HCT116 (cell line): ENCODE measurements around the gene FOXC2. TPM values are rescaled to one million over a fixed set of nuclear protein-coding genes. Genes with fewer than 3 reads are reported as not detected.

ENCODE experiments used
- ATAC-seq: fragments of 200-7000 bp; cut with Tn5 transposase; 2 replicates; pipeline ENCODE4 v1.9.1; 2020; ENCODE audit warnings: mild to moderate bottlenecking, moderate library complexity
- BruUV-seq: library from RNA; stranded (reverse); fragments of 400-500 nt; replicated peaks from 2 replicates; lab custom pipeline; 2021; lab: Mats Ljungman, UMichigan
- CTCF ChIA-PET: fragments of 300-600 bp; sonication (Branson Sonifier 250); formaldehyde crosslinking; loops from one replicate; lab custom pipeline; 2021; ENCODE audit warnings: antibody characterized with exemption; lab: Charles Lee
- POLR2A ChIA-PET: fragments of 300-600, 350-600 bp; sonication (Branson Sonifier 250); formaldehyde crosslinking; loops from one replicate; lab custom pipeline; 2021; ENCODE audit warnings: antibody characterized with exemption; lab: Charles Lee
- RAD21 ChIA-PET, 2 experiments: fragments of 300-600 bp; sonication (Branson Sonifier 250); formaldehyde crosslinking; loops; one replicate each; lab custom pipeline; 2023; ENCODE audit warnings: low total read pairs in 2 of 2; ENCODE audit not compliant: uncharacterized antibody in 2 of 2, unreplicated experiment in 2 of 2, low non-redundant PET in 1 of 2; lab: Charles Lee
- DNase-seq: peaks from one replicate; pipeline ENCODE4 v3.0.0-alpha.2; 2010; ENCODE audit warnings: low read depth, low spot score
- H2AFZ ChIP-seq: fragments of 200-600 bp; shearing (Covaris generic), sonication (generic); 2 replicates; pipeline ENCODE4 v1.6.1; 2017; ENCODE audit warnings: low read depth, mixed run types, mixed read lengths, antibody characterized with exemption, low read length; ENCODE audit not compliant: poor library complexity, severe bottlenecking
- H3K27ac ChIP-seq: 2 replicates; pipeline ENCODE4 v1.5.1; 2012; ENCODE audit warnings: low read depth, low read length
- H3K27me3 ChIP-seq: fragments of 200-600 bp; sonication (generic); 2 replicates; pipeline ENCODE4 v1.6.1; 2016; ENCODE audit warnings: mixed run types, low read length, mixed read lengths; ENCODE audit not compliant: insufficient read depth
- H3K36me3 ChIP-seq, 2 experiments: fragments of 200-500 bp in 1 of 2; fragments of 200-600 bp in 1 of 2; sonication (Bioruptor generic) in 1 of 2; sonication (generic) in 1 of 2; 2 replicates each; pipeline versions ENCODE4 v1.5.1 to v1.6.1; 2014 to 2016; ENCODE audit warnings: low read length in 2 of 2, inconsistent platforms in 1 of 2, mixed read lengths in 1 of 2, mixed run types in 1 of 2; ENCODE audit not compliant: insufficient read depth in 2 of 2, control insufficient read depth in 1 of 2
- H3K4me1 ChIP-seq, 2 experiments: fragments of 200-600 bp in 1 of 2; sonication (generic) in 1 of 2; 2 replicates each; pipeline versions ENCODE4 v1.5.1 to v1.6.1; 2012 to 2017; ENCODE audit warnings: low read length in 2 of 2, inconsistent platforms in 1 of 2, mild to moderate bottlenecking in 1 of 2, mixed read lengths in 1 of 2, mixed run types in 1 of 2, moderate library complexity in 1 of 2; ENCODE audit not compliant: insufficient read depth in 2 of 2, control insufficient read depth in 1 of 2
- H3K4me2 ChIP-seq: fragments of 200-600 bp; sonication (generic); 2 replicates; pipeline ENCODE4 v1.6.1; 2017; ENCODE audit warnings: mixed run types, low read length, mixed read lengths
- H3K4me3 ChIP-seq, 2 experiments: fragments of 200-600 bp in 1 of 2; sonication (generic) in 1 of 2; replicated peaks in 1 of 2; 2 replicates each; pipeline ENCODE4 v1.5.1; 2011 to 2016; ENCODE audit warnings: low read length in 2 of 2, control low read depth in 1 of 2, low read depth in 1 of 2, mild to moderate bottlenecking in 1 of 2, mixed read lengths in 1 of 2, mixed run types in 1 of 2
- H3K79me2 ChIP-seq: fragments of 200-600 bp; sonication (generic); 2 replicates; pipeline ENCODE4 v1.6.1; 2017; ENCODE audit warnings: mild to moderate bottlenecking, mixed run types, low read length, moderate library complexity, mixed read lengths; ENCODE audit not compliant: insufficient read depth
- H3K9ac ChIP-seq: fragments of 200-600 bp; sonication (generic); 2 replicates; pipeline ENCODE4 v1.6.1; 2016; ENCODE audit warnings: low read length, mixed read lengths
- H3K9me2 ChIP-seq: fragments of 200-600 bp; sonication (generic), shearing (Covaris generic); 2 replicates; pipeline ENCODE4 v1.6.1; 2017; ENCODE audit warnings: mixed run types, mild to moderate bottlenecking, moderate library complexity; ENCODE audit not compliant: insufficient read depth
- H3K9me3 ChIP-seq, 2 experiments: fragments of 200-500 bp in 1 of 2; fragments of 200-600 bp in 1 of 2; sonication (Bioruptor generic) in 1 of 2; sonication (generic) in 1 of 2; 2 replicates each; pipeline ENCODE4 v1.6.1; 2014 to 2017; ENCODE audit warnings: low read length in 2 of 2, mixed read lengths in 2 of 2, inconsistent platforms in 1 of 2, low read depth in 1 of 2, mild to moderate bottlenecking in 1 of 2, mixed run types in 1 of 2, moderate library complexity in 1 of 2; ENCODE audit not compliant: control insufficient read depth in 1 of 2, insufficient read depth in 1 of 2
- H4K20me1 ChIP-seq: fragments of 200-600 bp; sonication (generic), shearing (Covaris generic); 2 replicates; pipeline ENCODE4 v1.6.1; 2017; ENCODE audit warnings: mixed run types, mild to moderate bottlenecking, moderate library complexity; ENCODE audit not compliant: insufficient read depth
- ATF3 ChIP-seq: IDR thresholded peaks from 2 replicates; pipeline ENCODE4 v1.6.1; 2012
- CBX3 ChIP-seq: IDR thresholded peaks from 2 replicates; pipeline ENCODE4 v1.6.1; 2012; ENCODE audit warnings: low read depth
- CEBPB ChIP-seq: IDR thresholded peaks from 2 replicates; pipeline ENCODE4 v1.6.1; 2012; ENCODE audit warnings: low read depth
- EZH2 ChIP-seq: fragments of 200-600 bp; sonication (generic); IDR thresholded peaks from 2 replicates; pipeline ENCODE4 v1.6.1; 2017; ENCODE audit warnings: antibody characterized with exemption, mixed run types
- EZH2phosphoT487 ChIP-seq: fragments of 200-600 bp; IDR thresholded peaks from 2 replicates; pipeline ENCODE4 v1.6.1; 2018; ENCODE audit warnings: antibody characterized with exemption, borderline replicate concordance
- FOSL1 ChIP-seq: IDR thresholded peaks from 2 replicates; pipeline ENCODE4 v1.6.1; 2012; ENCODE audit warnings: low read depth
- JUND ChIP-seq: IDR thresholded peaks from 2 replicates; pipeline ENCODE4 v1.6.1; 2012
- POLR2A ChIP-seq: IDR thresholded peaks from 2 replicates; pipeline ENCODE4 v1.7.0; 2011; ENCODE audit warnings: borderline replicate concordance; ENCODE audit not compliant: insufficient read depth, insufficient read length; ENCODE audit errors: extremely low read depth
- POLR2AphosphoS5 ChIP-seq: IDR thresholded peaks from 2 replicates; pipeline ENCODE4 v1.6.1; 2011; ENCODE audit warnings: mild to moderate bottlenecking, low read depth, low read length, moderate library complexity
- RAD21 ChIP-seq: IDR thresholded peaks from 2 replicates; pipeline ENCODE4 v1.6.1; 2012; ENCODE audit warnings: low read depth, mild to moderate bottlenecking
- REST ChIP-seq: IDR thresholded peaks from 2 replicates; pipeline ENCODE4 v1.6.1; 2012; ENCODE audit warnings: low read depth
- SRF ChIP-seq: IDR thresholded peaks from 2 replicates; pipeline ENCODE4 v1.6.1; 2012; ENCODE audit warnings: low read depth
- YY1 ChIP-seq: IDR thresholded peaks from 2 replicates; pipeline ENCODE4 v1.6.1; 2011; ENCODE audit warnings: low read length, low read depth, moderate library complexity, mild to moderate bottlenecking; ENCODE audit not compliant: insufficient replicate concordance; ENCODE audit errors: extremely low read depth
- ZBTB33 ChIP-seq: IDR thresholded peaks from 2 replicates; pipeline ENCODE4 v1.6.1; 2011; ENCODE audit warnings: mild to moderate bottlenecking, low read length, moderate library complexity; ENCODE audit not compliant: insufficient replicate concordance; ENCODE audit errors: extremely low read depth
- ZFX ChIP-seq: fragments of 450-650 bp; IDR thresholded peaks from 2 replicates; pipeline ENCODE4 v1.6.1; 2017
- intact Hi-C: fragments of 100-400 bp; cut with micrococcal nuclease; formaldehyde crosslinking; loops from 2 replicates; pipeline ENCODE4 v1.10.0; 2022
- total RNA-seq: library from RNA; stranded (reverse); gene quantifications from one replicate; pipeline ENCODE4 v1.2.1, GENCODE V29; 2021; ENCODE audit not compliant: unreplicated experiment

FOXC2 gene
- total RNA-seq, 1 experiment from 2014 or later = 0.22 TPM

GRCh38 chr16:86545481-86545880, 21.1 kb upstream of the FOXC2 start:
- H3K9ac ChIP-seq = no peak overlapping the region
- H3K79me2 ChIP-seq = no peaks in the 10 kb centered on the region
- BruUV-seq = no TSS peak
- H3K4me3 ChIP-seq = no peak overlapping the region
- H3K4me1 ChIP-seq = no peaks in the 10 kb centered on the region
- POLR2A ChIA-PET = no interaction called here
- H3K9me2 ChIP-seq = no peaks in the 10 kb centered on the region
- H4K20me1 ChIP-seq = no peaks in the 10 kb centered on the region
- intact Hi-C loops = no loop called here
- H3K27ac ChIP-seq = no peak overlapping the region
- TF ChIP-seq CBX3 (no peak), FOSL1 (no peak), RAD21 (no peak), EZH2phosphoT487 (no peak), ZBTB33 (no peak), EZH2 (no peak), CEBPB (no peak), REST (no peak), SRF (no peak), JUND (no peak), YY1 (no peak), POLR2AphosphoS5 (no peak), ATF3 (no peak), ZFX (no peak), POLR2A (no peak)
- ATAC-seq = no peak
- CTCF ChIA-PET = no interaction called here
- H3K36me3 ChIP-seq = peaks cover 30 to 47% of the 10 kb centered on the region in 2 experiments; a peak in 3 of 4 replicates
- no peak overlapping the region for H2AFZ ChIP-seq
- H3K9me3 ChIP-seq = no peaks in the 10 kb centered on the region
- no peaks in the 10 kb centered on the region for H3K27me3 ChIP-seq
- DNase-seq = no peak
- RAD21 ChIA-PET = interaction anchor here in 1 of 2 experiments (0.5 kb wide), 1 partner anchor 530 kb away, joined by 3 read pairs; no protein-coding TSS in a partner anchor
- no peak overlapping the region for H3K4me2 ChIP-seq
